ENCODE data around the gene CDIPT.

The CDIPT gene

DNA sequence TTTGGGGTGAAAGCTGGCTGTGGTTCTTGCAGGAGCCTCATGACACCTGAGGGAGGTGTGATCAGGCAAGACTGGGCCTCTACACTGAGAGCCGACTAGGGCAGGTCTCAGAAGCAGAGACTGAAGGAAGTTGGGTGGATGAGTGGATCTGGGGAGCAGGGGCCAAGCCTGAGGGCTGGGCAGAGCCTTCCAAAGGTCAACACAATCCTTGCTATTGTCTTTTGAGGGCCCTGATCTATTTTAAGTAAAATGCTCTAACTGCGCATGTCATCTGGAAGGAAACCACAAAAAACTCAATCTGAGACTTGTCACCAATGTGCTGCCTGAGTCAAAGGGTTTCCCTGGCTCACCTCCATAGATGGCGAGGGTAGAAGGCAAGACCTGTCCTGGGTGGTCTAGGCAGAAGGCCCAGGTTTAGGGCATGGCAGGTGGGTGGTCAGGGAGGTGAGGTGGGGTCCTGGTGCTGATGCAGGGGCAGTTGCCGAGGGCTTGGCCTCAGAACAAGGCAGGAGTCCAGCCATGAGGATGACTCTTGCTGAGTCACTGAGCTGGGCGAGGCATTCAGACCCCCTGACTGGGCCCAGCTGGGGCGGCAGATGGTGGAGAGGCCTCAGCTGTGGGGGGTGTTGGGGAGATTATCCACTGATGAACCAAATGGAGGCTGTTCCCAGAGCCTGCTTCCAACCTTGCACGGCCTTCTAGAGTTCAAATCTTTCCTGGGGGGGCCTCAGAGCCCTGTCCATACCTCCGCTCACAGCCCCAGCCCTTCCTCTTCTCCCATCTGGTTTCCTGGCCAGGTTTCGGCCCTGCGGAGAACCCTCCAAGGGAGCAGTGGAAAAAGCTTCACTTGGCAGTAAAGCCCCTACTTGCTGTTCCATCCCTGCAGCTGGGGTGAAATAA is 37.6 kb downstream of the CDIPT start:
- DNase-seq: no peak

GRCh38 chr16:29824589-29825144 is 38.4 kb downstream of the CDIPT start:
- DNase-seq: no peak

- DNase-seq: no peak
These were observed 41.3 kb downstream of the CDIPT start for GRCh38 chr16:29821643-29822115.

DNA sequence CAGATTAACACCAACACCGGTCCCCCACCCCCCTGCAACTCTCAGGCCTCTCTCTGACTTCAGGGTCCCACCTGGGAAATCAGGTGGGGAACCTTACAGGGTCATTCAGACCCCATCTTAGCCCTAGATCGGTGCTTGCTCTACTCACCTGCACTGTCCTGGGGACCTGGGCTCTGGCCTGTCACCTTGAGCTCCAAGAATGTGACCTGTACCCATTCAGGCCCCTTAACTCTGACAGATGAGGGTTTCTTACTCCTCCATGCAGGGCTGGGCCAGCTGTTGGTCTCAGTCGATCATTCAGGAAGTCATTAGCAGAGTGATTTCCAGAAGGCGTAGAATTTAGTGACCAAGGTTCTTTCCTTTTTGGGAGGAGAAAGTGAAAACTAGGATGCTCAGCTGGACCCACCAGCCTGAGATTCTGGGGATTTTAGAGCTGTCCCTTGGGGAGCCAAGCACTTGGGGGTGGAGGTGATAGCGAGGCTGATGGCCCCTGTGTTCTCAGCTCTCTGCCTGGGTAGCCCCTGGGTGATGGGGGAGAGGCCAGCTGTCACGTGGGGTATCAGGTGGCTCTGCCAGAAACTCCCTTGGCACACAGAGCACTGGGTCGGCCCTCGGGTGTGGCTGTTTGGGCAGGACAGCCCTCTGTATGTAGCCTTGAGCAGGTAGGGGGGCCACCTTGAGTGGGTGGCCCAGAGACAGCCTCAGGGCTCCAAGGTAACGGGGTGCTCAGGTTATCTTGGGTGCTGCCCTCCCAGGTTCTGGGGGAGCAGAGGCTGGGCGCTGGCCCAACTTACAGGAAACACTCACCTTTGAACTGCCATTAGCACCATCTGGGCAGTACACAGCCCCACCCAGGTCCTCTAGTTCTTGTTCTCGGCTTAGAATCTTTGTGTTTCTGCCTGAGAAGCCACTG is 42.0 kb downstream of the CDIPT start:
- DNase-seq: peak in 1 of 2 donors; percentile 37

- peak; percentile 66 to 81 for DNase-seq
These were observed 42.7 kb downstream of the CDIPT start, which contains the start of gene MVP for GRCh38 chr16:29820271-29820701. MVP (plus strand) TSS chr16:29820462; CDS start chr16:29830550, 10,088 bp downstream.

DNA sequence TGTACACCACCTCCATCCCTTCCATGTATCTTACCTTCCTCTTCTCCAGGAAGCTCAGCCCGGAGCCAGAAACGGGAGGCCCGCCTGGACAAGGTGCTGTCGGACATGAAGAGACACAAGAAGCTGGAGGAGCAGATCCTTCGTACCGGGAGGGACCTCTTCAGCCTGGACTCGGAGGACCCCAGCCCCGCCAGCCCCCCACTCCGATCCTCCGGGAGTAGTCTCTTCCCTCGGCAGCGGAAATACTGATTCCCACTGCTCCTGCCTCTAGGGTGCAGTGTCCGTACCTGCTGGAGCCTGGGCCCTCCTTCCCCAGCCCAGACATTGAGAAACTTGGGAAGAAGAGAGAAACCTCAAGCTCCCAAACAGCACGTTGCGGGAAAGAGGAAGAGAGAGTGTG is 43.5 kb downstream of the CDIPT start:
- DNase-seq: no peak

DNA sequence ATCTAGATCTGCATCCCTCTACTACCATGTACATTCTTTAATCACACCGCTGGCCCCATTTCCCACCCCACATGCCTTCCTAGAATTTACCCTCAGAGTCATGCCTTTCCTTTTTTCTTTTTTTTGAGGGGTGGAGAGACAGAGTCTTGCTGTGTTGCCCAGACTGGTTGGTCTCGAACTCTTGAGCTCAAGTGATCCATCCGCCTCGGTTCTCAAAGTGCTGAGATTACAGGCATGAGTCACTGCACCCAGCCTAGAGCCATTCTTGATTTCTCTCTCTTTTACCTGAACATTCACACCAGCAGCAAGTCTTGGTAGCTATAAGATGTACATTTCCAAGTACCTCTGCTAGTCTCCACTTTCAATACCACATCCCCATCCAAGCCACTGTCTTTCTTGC is 44.9 kb downstream of the CDIPT start:
- DNase-seq: no peak

DNA sequence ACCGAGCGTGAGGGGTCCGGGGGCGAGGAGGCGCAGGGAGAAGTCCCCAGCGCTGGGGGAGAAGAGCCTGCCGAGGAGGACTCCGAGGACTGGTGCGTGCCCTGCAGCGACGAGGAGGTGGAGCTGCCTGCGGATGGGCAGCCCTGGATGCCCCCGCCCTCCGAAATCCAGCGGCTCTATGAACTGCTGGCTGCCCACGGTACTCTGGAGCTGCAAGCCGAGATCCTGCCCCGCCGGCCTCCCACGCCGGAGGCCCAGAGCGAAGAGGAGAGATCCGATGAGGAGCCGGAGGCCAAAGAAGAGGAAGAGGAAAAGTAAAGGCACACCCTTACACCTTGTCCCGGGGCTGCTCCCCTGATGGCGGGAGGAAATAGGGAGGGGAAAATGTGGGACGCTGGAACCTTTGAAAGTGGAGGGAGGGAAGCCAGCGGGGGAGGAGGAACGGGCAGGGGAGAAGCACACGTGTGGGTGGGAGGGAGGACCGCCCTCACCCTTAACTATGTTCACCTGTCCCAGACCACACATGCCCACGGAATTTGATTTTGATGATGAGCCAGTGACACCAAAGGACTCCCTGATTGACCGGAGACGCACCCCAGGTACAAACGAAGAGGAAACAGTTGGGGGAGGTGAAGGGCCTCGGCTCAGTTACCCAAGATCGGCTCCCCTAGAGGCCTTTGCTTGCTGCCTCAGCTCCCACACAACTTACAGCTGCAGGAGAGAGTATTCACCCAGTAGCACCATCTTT is 46.2 kb downstream of the CDIPT start:
- DNase-seq: peak; percentile 80 to 92

DNA sequence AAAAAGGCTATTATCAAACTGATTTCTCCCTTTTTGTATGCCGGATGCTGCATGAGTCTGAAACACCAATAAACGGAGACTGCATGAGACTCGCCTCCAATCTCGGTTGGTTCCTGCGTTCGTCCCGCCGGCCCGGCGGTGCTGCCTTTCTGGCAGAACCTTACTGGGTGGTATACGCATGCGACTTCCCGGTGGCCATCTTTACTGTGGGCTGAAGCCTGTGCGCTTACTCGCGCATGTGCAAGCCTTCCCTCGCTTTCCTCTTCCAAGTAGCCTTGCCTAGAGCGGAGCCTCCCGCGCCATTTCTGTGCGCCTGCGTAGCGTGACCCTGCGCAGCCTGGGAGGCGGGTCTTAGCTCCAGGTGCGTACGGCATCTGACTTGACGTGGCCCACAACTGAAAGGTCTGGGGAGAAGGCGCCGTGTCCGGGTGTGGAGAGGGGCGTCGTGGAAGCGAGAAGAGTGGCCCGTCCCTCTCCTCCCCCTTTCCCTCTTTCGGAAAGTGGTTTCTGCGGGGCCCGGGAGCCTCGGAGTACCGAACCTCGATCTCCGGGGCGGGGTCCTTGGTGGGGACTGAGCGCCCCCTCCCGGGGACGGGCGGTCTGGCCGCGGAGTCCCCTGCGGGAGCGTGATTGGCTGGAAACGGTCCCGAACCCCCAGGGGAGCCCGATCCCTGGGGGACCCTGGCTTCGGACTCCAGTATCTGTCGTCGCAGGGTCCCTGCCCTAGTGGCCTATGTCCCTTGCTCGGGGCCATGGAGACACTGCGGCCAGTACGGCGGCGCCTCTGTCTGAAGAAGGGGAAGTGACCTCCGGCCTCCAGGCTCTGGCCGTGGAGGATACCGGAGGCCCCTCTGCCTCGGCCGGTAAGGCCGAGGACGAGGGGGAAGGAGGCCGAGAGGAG is 47.0 kb downstream of the CDIPT start, which contains the start of gene PAGR1:
TSS of gene PAGR1 (plus strand) at position 360 of the 901 bp plus-strand sequence. CDS start at position 734, 374 bp downstream.
- peak; percentile 100 for DNase-seq

- DNase-seq: no peak
These were observed 47.8 kb downstream of the CDIPT start for GRCh38 chr16:29815032-29815721.

DNA sequence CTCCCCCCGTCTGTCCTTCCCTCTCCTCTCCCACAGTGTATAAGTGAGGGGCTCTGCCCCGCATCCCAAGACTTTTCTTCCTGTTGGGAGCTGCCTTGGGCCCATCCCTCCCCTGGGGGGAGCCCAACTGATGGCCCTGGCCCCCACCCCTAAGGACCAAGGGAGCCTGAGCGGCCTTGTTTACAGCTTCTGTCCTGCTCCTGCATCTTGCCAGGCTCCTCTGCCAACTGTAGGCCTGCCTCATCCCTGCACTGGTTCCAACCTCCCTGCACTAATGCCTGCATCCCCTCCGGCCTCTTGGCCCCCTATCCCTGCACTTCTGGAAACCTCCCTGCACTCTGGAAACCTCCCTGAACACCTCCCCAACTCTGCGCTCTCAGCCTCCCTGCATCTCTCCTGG is 48.4 kb downstream of the CDIPT start:
- no peak for DNase-seq

- no peak for DNase-seq
These were observed 49.1 kb downstream of the CDIPT start for GRCh38 chr16:29813644-29814562.

GRCh38 chr16:29812754-29813643 is 50.0 kb downstream of the CDIPT start:
- DNase-seq: no peak

- peak in 1 of 2 donors; percentile 30 for DNase-seq
These were observed 50.9 kb downstream of the CDIPT start, which contains the start of gene PRRT2 for GRCh38 chr16:29811896-29812665. PRRT2 (plus strand) TSS chr16:29812193; CDS start chr16:29813055, 862 bp downstream.

DNA sequence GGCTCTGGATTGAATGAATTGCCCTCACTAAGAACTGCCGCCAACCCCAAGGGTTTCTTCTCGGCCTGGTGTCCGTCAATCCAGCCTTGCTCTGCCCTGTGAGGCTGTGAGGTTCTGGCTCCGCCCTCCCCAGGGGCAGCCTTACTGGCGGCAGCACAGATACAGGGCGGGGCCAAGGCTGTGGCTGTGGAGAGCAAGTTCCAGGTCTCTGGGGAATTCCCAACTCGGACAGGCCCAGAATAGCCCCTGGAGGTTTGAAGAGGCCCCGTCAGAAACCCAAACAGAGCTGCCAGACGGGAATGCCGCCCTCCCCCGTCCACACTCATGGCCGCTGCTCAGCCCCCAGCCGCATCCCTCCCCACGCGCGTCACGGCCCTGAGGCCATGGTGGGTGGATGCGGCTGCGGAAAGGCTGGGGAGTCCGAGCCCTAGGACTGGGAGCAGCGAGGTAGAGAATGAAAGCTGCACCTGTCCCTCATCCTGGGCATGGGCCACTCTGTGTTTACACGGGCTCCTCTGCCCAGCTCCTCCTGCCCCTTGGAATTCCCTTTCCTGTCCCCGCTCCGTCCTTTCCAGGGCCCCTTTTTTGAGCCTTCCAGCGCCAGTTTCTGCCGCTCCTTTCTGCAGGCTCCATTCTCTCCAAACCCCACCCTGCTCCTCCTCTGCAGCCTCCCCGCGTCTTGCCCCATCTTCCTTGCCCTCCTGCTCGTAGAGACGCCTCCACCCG is 51.7 kb downstream of the CDIPT start:
- DNase-seq: peak; percentile 83 to 92

GRCh38 chr16:29810699-29811169 is 52.3 kb downstream of the CDIPT start:
- DNase-seq: no peak
